NB4 (cell line): ENCODE measurements around the gene DISP2.

Experiments used
- CTCF ChIP-seq: IDR thresholded peaks from one replicate; pipeline ENCODE4 v1.5.1; 2012; ENCODE audit warnings: low read depth, low read length
- POLR2A ChIP-seq: IDR thresholded peaks from 2 replicates; pipeline ENCODE4 v1.6.1; 2011; ENCODE audit warnings: mild to moderate bottlenecking; ENCODE audit not compliant: insufficient read length; ENCODE audit errors: extremely low read depth

GRCh38 chr15:40335938-40336743 is 21.9 kb upstream of the DISP2 start:
- no peak for TF ChIP-seq POLR2A
- TF ChIP-seq CTCF: no peak
